NCI-H1436 treated with DMSO at 0.1 percent for 48 hours (cell line): ENCODE measurements around the gene IER5.
"Not testable (repeated sequence)": the region's sequence is repeated elsewhere in the genome, so short reads cannot be mapped to it uniquely, and the experiment has no call there.

Experiments
- DNase-seq: peaks from one replicate; lab custom pipeline; 2025; lab: John Stamatoyannopoulos, UW

The IER5 gene

DNA sequence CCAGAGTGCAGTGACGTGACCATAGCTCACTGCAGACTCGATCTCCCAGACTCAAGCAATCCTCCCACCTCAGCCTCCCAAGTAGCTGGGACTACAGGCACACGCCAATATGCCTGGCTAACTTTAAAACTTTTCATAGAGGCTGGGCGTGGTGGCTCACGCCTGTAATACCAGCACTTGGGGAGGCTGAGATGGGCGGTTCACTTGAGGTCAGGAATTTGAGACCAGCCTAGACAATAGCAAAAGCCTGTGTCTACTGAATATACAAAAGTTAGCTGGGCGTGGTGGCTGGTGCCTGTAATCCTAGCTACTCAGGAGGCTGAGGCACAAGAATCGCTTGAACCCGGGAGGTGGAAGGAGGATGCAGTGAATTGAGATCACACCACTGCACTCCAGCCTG, 27.5 kb downstream of the IER5 start:
- not testable (repeated sequence) for DNase-seq

GRCh38 chr1:181116819-181117390, 28.4 kb downstream of the IER5 start:
- DNase-seq: no peak

DNA sequence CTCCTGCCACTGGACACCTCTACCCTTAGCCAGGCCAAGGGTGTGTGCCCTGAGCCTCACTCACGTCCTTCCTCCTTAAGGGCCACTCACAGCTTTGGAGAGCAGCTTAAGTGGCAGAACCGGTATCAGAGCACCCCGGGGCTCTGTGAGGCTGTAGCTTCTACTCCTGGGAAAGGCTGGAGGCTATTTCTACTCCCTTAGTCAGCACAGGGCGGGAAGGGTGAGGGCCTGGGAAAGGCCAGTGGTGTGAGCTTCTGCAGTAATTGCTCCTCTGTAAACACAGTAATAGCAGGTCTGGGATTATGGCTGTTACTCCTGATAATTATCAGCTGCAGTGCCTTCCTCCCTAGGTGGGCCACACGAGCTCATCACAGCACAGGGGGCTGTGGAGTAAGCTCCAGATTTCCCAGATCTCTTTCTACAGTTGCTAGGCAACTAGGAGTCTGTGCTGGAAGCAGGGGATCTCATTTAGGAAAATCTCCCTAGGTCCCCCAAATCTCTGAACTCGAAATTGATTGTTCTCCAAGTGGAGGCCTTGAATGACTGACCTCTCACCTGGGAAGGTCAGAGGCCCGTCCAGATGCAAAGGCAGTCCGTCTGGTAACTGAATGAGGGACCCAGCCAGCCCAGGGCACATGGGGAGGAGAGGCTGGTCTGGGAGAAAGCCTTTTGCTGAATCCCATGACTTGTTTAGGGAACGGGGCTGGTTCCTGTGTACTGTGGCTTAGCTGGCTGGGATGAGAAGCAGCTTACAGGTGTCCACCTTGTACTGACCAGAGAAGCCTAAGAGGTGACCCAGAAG, 29.3 kb downstream of the IER5 start:
- DNase-seq: no peak

DNA sequence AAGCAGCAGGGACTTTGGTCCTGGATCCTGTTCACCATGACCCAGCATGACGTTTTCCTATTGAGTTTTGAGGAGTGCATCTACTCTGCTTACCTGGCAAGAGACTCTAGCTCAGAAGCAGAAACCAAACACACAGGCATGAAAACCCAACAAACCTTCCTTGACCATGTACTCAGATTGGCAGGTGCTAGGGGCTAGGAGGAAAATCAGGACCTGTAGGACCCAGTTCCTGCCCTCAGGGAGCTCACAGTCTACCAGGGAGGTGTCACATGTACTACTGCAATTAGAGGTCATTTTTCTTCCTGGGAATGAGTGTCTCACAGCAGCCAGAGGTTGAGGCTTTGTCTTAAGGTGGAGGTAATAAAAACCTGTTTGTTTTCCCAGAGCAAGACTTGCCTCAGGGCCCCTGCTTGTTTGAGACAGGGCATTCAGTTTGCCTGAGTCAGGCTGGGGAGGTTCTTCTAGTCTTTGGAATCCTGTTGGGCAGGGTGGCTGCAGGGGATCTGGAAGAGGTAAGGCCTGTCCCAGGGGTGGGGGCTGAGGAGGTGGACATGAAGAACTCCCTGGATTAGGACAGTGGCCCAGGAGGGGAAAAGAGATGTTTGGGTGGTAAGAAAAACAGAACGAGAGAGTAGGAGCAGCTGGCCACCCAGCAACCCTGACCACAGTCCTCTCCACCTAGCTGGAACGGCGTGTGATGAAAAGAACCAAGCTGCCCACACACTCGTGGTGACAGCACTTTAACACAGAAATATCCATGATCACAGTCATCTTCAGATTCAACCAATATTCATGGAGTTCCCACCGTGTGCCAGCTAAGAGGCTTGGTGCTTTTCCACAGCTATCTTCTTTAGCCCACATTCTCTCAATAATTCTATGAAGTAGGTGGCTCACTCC, 30.8 kb downstream of the IER5 start:
- no peak for DNase-seq

- DNase-seq: no peak
Measured at GRCh38 chr1:181120924-181121323, 32.4 kb downstream of the IER5 start.

DNA sequence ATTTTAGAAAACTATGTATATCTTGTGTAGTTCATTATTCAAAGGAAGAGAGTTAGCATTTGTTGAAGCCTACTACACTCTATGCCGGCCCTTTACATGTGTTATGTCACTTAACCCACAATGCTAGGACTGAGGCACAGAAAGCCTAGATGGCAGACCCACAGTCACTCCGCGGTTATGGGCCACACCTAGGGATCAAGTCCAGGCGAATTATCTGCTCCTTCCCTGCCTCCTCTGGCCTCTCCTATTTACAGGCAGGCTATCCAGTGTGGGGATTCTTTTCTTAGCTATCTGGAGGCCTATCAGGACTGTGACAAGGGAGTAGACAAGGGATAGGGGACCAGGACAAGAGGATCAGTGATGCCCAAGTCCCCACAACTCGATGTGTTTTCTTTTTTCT, 33.0 kb downstream of the IER5 start:
- no peak for DNase-seq

GRCh38 chr1:181122222-181122621, 33.7 kb downstream of the IER5 start:
- DNase-seq: no peak

DNA sequence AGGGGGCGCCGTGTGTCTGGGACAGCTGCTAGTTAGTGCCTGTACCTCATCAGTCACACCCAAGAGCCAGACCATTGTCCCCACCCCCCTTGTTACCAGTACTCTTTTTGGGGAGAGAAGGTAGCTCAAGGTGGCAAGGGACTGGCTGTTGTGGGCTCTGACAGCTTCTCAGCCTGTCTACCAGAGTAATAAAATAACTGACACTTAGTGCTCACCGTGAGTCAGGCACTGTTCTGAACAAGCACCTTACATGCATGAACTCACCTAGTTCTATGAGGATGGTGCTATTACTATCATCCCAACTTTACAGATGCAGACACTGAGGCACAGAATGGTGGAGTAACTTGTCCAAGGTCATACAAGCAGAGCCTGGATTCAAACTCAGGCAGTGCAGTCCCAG, 34.7 kb downstream of the IER5 start:
- DNase-seq: no peak

DNA sequence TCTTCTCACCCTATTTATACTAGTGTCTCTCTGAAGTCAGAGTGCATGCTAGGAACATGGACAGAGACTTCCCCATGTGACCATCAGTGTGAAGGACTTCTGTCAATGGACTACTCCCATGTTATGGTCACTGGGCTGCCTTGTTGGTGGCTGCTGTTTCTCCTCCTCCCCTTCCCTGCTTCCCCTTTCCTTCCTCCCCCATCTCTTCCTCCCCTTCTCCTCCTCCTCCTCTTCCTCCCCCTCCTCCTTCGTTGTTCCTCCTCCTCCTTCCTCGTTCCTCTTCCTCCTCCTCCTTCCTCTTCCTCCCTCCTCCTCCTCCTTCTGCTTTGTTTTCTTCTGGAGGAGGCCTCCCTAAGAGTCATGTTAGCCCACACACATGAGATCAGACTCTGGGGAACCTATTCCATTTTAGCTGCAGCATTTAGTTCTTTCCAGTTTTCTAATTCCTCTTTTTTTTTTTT, 35.8 kb downstream of the IER5 start:
- DNase-seq: no peak

DNA sequence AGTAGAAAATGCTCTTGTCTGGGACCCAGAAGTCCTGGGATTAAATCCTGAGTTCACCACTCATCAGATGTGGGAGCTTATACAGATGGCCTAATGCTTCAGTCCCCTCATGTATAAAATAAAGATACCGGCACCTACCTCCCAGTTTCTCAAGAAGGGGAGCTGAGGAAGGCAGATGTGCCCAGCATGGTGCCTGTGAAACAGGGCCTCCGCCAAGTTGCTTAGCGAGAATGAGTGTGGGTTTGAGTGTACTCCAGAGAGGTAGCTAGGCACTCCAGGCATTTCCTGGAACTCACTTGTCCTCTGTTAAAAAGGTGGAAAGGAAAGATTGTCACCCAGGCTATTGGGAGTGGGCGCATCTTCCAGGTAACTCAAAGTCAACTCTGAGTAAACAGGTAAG, 37.8 kb downstream of the IER5 start:
- DNase-seq: no peak

DNA sequence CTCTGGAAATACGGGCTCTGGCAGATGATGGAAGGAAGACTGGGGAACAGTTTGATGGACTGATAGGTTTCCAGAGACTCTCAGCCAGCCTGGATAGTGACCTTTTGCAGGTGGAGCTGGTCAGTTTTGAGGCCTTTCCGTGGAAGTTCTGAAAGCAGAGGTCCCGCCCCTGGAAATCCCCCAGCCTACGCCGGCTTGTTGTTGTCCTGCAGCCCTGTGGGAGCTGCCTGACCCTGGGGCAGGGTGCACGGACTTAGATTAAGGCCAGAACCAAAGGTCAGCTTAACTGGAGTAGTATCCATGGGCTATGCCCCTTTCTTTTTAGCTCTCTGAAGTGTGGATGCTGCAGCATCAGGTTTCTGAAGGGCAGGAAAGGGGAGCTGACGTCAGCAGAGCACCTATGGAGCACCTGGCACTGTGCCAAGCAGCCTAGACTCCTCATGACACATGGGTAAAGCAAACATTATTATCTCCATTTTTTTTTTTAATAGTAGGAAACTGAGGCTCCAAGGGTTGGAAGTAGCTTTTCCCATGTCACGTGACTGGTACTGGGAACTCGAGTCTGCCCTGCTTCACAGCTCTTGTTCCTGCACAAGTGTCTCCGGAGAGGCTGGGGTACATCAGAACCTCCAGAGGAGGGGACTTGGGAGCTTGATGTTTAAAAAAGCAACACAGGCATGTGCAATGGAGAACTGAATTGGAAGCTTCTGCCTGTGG, 38.5 kb downstream of the IER5 start:
- DNase-seq: peak; percentile 48

DNA sequence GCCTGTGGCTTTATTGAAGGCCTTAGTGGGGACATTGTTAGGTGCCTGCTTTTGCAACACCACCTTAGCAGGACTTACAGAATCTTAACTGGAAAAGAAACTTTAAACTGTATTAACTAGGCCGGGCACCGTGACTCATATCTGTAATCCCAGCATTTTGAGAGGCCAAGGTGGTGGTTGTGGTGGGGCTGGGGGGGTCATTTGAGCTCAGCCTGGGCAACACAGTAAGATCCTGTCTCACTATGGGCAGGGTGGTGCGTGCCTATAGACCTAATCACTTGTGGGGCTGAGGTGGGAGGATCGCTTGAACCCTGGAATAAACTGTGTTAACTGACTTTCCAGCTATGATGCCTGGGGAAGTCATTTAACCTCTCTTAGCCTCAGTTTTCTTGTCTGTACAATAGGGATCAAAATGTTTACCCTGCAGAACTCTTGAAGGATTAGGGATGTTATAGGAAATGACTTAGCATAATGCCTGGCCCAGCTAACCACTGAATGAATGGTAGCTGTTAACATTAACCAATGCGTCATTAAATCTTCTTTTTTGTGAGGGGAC, 39.5 kb downstream of the IER5 start:
- no peak for DNase-seq

- no peak for DNase-seq
Measured at GRCh38 chr1:181128592-181129497, 40.3 kb downstream of the IER5 start.

DNA sequence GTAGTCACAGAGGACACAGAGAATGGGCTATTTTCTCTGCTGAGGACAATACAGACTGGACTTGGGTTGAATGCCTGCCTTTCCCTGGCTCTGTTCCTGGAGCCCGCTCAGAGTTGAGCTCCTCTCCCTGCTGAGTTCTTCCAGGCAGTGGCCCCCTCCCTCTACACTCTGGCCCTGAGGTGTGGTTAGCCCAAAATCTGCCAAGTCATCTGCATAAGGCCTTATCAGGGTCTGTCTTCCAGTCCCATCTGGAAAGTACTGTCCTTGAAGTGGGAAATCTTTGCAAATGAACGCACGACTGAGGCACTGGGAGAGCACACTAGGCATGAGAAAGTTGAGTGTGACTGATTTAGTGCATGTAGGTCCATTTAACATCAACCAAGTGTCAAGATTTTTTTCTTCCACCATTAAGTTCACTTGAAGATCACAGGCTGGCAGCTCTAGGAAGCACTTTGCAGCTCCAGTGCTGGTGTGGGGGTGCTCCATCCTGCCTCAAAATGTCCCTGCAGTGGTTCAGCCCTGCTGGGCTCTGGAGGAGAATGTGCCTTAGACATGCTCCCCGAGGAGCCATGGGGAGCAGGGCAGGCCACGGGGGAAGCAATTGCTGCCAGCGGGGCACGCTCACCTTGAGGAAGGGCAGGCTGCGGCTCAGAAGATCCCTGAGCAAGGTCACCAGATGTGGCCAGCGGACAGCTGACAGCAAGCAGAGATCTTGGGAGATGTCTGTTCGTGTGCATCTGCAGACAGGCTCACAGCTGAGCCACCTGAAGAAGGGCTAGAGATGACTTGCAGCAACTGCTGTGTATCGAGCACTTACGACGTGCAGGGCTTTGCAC, 41.5 kb downstream of the IER5 start:
- DNase-seq: no peak

- no peak for DNase-seq
Measured at GRCh38 chr1:181131255-181131941, 42.9 kb downstream of the IER5 start.

DNA sequence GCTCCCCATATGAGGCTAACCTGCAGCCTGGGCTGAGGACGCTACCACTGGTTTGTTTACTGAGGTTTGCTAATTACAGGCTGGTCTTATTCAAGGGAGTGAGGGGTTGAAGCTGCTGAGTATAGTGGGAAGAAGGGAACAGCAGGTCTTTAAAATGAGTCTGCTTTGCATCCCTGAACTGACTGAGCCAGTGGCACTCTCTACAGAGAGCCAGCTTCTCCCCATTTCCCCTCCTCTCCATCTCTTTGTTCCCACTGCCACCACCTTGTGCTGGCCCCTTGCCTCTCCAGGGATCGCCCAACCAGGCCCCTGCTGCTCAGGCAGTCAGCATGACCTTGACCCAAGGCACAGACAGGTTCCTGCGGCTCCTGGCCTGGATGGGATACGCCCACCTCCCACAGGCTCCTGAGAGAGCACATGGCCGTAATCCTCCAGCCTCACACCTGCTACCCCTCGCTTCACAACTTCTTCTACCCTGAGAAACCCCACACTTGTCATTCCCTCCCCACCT, 45.0 kb downstream of the IER5 start:
- no peak for DNase-seq

DNA sequence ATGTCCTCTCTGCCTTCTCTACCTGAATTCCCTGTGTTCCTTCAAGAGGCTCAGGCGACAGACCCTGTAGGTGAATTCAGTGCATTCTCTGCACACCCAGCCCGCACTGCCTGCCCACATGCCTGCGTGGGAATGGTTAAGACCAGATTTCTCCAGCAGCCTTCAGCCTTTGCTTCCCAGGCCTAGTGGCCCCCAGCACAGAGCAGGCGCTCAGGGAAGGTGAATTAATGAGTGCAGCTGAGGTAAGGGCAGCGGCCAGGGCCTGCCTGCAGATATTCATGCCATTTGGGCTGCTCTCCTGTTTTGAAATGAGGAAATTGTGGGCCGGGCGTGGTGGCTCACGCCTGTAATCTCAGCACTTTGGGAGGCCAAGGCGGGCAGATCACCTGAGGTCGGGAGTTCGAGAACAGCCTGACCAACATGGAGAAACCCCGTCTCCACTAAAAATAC, 45.5 kb downstream of the IER5 start:
- no peak for DNase-seq

- DNase-seq: no peak
Measured at GRCh38 chr1:181134543-181135436, 46.3 kb downstream of the IER5 start.
